ENCODE data around the gene NAT9.

NAT9 gene

DNA sequence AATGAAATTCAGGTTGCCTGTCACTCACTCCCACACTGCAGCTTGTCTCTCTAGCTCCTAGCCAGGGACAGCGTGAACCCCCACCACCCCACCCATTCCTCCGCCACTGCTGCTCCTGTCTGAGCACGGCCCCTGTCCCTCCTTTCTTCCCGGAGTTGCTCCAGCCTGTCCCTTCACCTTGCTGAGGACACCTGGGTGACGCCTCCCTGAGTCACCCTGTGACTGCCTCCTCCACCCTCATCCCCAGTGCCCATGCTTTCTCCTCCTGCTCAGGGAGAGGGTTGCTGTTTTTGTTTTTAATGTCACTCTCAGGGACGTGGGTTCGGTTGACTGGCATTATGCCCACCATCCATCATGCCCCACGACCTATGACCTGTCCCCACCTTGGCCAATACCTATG is 25.8 kb upstream of the NAT9 start:
- Histone ChIP-seq H3K9me3 (ENCODE audit: low read length) (no peaks in the 10 kb centered on the region), H3K4me2 (ENCODE audit: low read length) (no peak overlapping the region), H3K9ac (ENCODE audit: low read length) (no peak overlapping the region), H3K27ac (ENCODE audit: low read depth, low read length, poor library complexity, severe bottlenecking) (no peak overlapping the region), H3K79me2 (ENCODE audit: insufficient read depth, low read length) (no peaks in the 10 kb centered on the region), H4K20me1 (ENCODE audit: insufficient read depth, low read length) (no peaks in the 10 kb centered on the region), H3K36me3 (ENCODE audit: insufficient read depth, low read length) (peaks cover 6% of the 10 kb centered on the region), H3K4me3 (ENCODE audit: low read depth, low read length, poor library complexity, severe bottlenecking) (no peak overlapping the region), H3K4me1 (ENCODE audit: insufficient read depth, low read length, severe bottlenecking) (no peaks in the 10 kb centered on the region), H2AFZ (ENCODE audit: low read length) (no peak overlapping the region), H3K9me2 (ENCODE audit: low read depth, low read length) (no peaks in the 10 kb centered on the region), H3K27me3 (ENCODE audit: insufficient read depth, low read length) (no peaks in the 10 kb centered on the region), H3F3A (ENCODE audit: insufficient read depth, low read length) (no peaks in the 10 kb centered on the region)
- TF ChIP-seq, protein P1, sequence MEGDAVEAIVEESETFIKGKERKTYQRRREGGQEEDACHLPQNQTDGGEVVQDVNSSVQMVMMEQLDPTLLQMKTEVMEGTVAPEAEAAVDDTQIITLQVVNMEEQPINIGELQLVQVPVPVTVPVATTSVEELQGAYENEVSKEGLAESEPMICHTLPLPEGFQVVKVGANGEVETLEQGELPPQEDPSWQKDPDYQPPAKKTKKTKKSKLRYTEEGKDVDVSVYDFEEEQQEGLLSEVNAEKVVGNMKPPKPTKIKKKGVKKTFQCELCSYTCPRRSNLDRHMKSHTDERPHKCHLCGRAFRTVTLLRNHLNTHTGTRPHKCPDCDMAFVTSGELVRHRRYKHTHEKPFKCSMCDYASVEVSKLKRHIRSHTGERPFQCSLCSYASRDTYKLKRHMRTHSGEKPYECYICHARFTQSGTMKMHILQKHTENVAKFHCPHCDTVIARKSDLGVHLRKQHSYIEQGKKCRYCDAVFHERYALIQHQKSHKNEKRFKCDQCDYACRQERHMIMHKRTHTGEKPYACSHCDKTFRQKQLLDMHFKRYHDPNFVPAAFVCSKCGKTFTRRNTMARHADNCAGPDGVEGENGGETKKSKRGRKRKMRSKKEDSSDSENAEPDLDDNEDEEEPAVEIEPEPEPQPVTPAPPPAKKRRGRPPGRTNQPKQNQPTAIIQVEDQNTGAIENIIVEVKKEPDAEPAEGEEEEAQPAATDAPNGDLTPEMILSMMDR (IDR thresholded peaks at IDR 0.05; ENCODE audit: low read length) = no peak
- no peak for TF ChIP-seq EZH2 (IDR thresholded peaks at IDR 0.05; ENCODE audit: borderline replicate concordance, low read length)

DNA sequence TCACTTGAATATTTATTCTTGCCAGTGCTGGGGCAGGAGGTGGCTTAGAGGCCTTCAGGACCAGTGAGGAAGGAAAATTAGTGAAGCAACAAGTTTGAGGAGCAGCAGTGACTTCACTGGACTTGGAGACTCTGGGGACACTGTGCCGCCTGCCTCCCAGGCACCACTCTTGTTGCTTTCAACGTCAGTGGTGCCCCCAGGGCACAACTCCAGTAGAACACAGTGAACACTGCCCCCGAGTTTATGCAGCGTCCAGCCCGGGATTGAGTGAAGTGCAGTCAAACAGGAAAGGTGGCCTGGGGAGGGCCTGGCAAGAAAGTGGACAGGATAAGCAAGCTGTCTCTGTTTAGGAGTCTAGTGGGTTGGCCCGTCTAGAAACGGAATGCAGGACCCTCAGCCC is 24.4 kb upstream of the NAT9 start:
- no peaks in the 10 kb centered on the region for H3K9me2 ChIP-seq (ENCODE audit: low read depth, low read length)
- no peaks in the 10 kb centered on the region for H3K4me1 ChIP-seq (ENCODE audit: insufficient read depth, low read length, severe bottlenecking)
- no peak overlapping the region for H3K4me2 ChIP-seq (ENCODE audit: low read length)
- no peaks in the 10 kb centered on the region for H3K9me3 ChIP-seq (ENCODE audit: low read length)
- H3K27me3 ChIP-seq (ENCODE audit: insufficient read depth, low read length) = no peaks in the 10 kb centered on the region
- no peaks in the 10 kb centered on the region for H3K79me2 ChIP-seq (ENCODE audit: insufficient read depth, low read length)
- peaks cover 7% of the 10 kb centered on the region for H3K36me3 ChIP-seq (ENCODE audit: insufficient read depth, low read length)
- H4K20me1 ChIP-seq (ENCODE audit: insufficient read depth, low read length) = no peaks in the 10 kb centered on the region
- H3K4me3 ChIP-seq (ENCODE audit: low read depth, low read length, poor library complexity, severe bottlenecking) = no peak overlapping the region
- no peak for TF ChIP-seq EZH2 (IDR thresholded peaks at IDR 0.05; ENCODE audit: borderline replicate concordance, low read length)
- TF ChIP-seq, protein P1 (IDR thresholded peaks at IDR 0.05; ENCODE audit: low read length) = no peak
- no peaks in the 10 kb centered on the region for H3F3A ChIP-seq (ENCODE audit: insufficient read depth, low read length)
- no peak overlapping the region for H2AFZ ChIP-seq (ENCODE audit: low read length)
- H3K9ac ChIP-seq (ENCODE audit: low read length) = no peak overlapping the region
- H3K27ac ChIP-seq (ENCODE audit: low read depth, low read length, poor library complexity, severe bottlenecking) = no peak overlapping the region

DNA sequence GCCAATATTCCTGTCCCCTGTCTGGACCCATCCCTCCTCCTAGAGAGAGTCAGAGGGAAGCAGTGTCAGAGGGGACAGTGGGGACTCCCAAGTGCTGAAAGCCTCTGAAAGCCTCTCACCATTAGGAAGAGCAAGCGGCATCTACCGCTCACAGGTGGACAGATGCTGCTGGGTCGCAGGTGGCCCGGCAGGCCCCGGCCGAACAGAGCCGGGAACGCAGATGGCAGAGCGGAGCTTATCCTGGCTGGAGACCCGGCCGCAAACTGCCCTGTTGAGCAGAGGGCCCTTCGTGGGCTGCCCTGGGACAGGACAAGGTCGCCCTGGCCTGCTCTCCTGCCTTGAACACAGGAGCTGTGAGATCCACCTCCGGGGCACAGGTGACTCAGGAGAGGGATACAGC is 23.0 kb upstream of the NAT9 start:
- no peak overlapping the region for H3K9ac ChIP-seq (ENCODE audit: low read length)
- H3K4me1 ChIP-seq (ENCODE audit: insufficient read depth, low read length, severe bottlenecking) = no peaks in the 10 kb centered on the region
- H3K36me3 ChIP-seq (ENCODE audit: insufficient read depth, low read length) = peaks cover 13% of the 10 kb centered on the region
- no peak overlapping the region for H3K4me3 ChIP-seq (ENCODE audit: low read depth, low read length, poor library complexity, severe bottlenecking)
- no peak overlapping the region for H3K27ac ChIP-seq (ENCODE audit: low read depth, low read length, poor library complexity, severe bottlenecking)
- H3K27me3 ChIP-seq (ENCODE audit: insufficient read depth, low read length) = no peaks in the 10 kb centered on the region
- no peak overlapping the region for H3K4me2 ChIP-seq (ENCODE audit: low read length)
- no peaks in the 10 kb centered on the region for H3K9me3 ChIP-seq (ENCODE audit: low read length)
- no peaks in the 10 kb centered on the region for H4K20me1 ChIP-seq (ENCODE audit: insufficient read depth, low read length)
- no peak overlapping the region for H2AFZ ChIP-seq (ENCODE audit: low read length)
- H3K79me2 ChIP-seq (ENCODE audit: insufficient read depth, low read length) = no peaks in the 10 kb centered on the region
- TF ChIP-seq, protein P1 (IDR thresholded peaks at IDR 0.05; ENCODE audit: low read length) = no peak
- TF ChIP-seq EZH2 (IDR thresholded peaks at IDR 0.05; ENCODE audit: borderline replicate concordance, low read length) = no peak
- H3F3A ChIP-seq (ENCODE audit: insufficient read depth, low read length) = no peaks in the 10 kb centered on the region
- no peaks in the 10 kb centered on the region for H3K9me2 ChIP-seq (ENCODE audit: low read depth, low read length)

Measured in OCI-LY1 (cell line).